Posterior vena cava (tissue), 2 donors: ENCODE measurements around the gene SNX22. TPM values are rescaled to one million over a fixed set of nuclear protein-coding genes. Genes with fewer than 3 reads are reported as not detected.
"Not testable (repeated sequence)": the region's sequence is repeated elsewhere in the genome, so short reads cannot be mapped to it uniquely, and the experiment has no call there.

ENCODE experiments used
- DNase-seq: peaks from one replicate; pipeline ENCODE4 v3.0.0-alpha.2; 2020; ENCODE audit warnings: low spot score
- intact Hi-C, 2 donors: fragments of 100-400 bp; cut with DNase I; formaldehyde crosslinking; loops; one replicate each; pipeline versions ENCODE4 v1.14.1 to v1.14.2; 2022 to 2023
- long read RNA-seq, 2 donors: library from polyadenylated mRNA; unstranded; transcript quantifications; one replicate each; pipeline ENCODE4 v2.0.0, GENCODE V29; 2020 to 2021
- total RNA-seq, 2 donors: library from RNA; stranded (reverse); fragmentation: NEBNext Ultra II Directional; extraction: Animal tissue kit (Norgen Biotek cat#: 25700); gene quantifications; one replicate each; pipeline ENCODE4 v1.2.1, GENCODE V29; 2021
- donor health status: DM: yes; HTN: yes; CAD: no.
- donor health status: DM: yes; HTN: yes; CAD: no.

The SNX22 gene
- under 1 TPM in 1 of 2 donors, not detected in 1; 0.38 TPM for total RNA-seq
- long read RNA-seq, donor 1, result 0 reads
- long read RNA-seq, donor 2, result 0 reads

DNA sequence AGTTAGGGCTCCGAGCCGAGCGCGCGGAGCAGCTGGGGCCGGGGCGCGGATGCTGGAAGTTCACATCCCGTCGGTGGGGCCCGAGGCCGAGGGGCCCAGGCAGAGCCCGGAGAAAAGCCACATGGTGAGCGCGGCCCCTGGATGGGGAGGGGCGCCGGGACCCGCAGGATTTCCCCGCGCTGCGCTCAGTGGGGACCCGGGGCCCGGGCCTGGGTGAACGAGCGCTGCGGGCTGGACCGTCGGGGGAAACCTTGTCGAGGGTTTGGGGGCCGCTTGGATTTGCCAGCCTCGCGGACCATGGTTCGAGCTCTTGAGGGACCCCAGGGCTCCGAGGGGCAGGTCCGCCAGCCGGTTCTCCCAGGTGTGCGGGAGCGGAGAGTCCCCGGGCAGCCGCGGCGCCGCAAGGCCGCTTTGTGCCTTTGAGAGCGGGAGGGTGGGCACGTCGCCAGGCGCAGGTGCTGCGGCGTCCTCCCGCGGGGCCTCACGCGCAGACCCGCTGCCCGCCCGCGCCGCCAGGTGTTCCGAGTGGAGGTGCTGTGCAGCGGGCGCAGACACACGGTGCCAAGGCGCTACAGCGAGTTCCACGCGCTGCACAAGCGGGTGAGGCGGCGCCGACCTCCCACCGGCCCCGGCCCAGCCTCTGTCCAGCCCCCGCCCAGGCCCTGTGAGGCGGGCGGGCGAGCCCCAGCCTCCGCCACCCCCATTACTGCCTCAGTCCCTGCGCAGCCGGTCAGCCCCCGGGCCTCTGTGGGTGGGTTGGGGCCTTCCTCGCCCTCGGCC, at the start of gene SNX22:
TSS of gene SNX22 (plus strand) at position 5 of the 780 bp plus-strand sequence. CDS start at position 50, 45 bp downstream.
- peak; percentile 84 for DNase-seq
- intact Hi-C loops, result no loop called here

DNA sequence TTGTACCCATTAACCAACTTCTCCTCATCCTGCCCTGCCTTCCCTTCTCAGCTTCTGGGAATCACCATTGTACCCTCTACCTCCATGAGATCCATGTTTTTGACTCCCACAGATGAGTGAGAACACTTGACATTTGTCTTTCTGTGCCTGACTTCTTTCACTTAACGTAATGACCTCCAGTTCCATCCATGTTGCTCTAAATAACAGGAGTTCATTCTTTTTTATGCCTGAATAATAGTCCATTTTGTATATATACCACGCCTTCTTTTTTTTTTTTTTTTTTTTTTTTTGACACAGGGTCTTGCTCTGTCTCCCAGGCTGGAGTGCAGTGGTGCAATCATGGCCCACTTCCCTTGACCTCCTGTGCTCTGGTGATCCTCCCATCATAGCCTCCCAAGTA, 49.0 kb upstream of the SNX22 start:
- DNase-seq, result no peak
- intact Hi-C loops, result no loop called here

DNA sequence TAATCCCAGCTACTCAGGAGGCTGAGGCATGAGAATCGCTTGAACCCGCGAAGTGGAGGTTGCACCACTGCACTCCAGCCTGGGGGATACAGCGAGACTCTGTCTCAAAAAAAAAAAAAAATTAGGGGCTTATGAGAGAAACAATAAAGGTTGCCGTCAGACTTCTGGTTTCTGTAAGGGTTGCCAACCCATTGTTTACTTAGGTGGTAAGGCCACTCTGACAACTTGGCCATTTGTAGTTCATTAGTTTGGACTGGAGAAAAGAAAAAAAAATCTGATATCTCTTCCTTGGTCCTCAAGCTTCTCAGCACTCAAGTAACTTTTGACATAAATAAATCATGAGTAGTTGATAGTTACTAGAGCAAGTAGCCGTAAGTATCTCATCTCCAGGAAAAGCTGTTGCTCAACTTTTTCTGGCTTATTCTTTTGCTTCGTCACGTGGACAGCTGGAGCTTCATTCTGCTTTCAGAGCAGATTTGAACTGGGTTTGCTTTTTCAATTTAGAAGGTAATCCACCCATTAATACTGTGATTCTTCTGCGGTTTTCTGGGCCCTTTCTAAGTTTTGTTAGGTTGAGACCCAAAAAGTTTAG, 46.3 kb upstream of the SNX22 start:
- DNase-seq, result no peak

DNA sequence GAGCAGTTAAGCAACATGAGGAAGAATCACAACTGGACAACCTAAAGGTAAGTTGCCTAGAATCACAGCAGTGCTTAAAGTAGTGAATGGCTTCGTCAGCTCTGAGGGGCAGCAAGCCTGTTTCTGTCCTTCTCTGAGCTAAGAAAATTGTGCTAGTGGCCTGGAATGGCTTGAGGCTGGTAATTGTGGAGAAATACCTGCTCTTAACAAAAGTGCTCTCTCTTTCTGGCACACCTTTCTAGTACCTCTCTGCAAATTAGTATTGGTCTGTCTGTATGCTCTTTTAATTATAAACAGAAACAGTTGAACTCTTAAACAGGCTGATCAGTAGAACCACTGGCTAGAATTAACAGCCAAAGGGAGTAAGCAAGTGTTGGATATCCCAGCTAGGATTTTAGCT, 44.2 kb upstream of the SNX22 start:
- intact Hi-C loops, result no loop called here
- DNase-seq, result no peak

More for the DNA sequence above, 46.3 kb upstream of the SNX22 start:
- intact Hi-C loops, result no loop called here

- intact Hi-C loops, DNase-seq: not testable (repeated sequence)
Observed at GRCh38 chr15:64110108-64110701, 41.3 kb upstream of the SNX22 start.

GRCh38 chr15:64110950-64111678, 40.4 kb upstream of the SNX22 start:
- intact Hi-C loops, result no loop called here

GRCh38 chr15:64111679-64112050, 39.9 kb upstream of the SNX22 start:
- intact Hi-C loops, result no loop called here
- no peak for DNase-seq

More at GRCh38 chr15:64110950-64111678, 40.4 kb upstream of the SNX22 start:
- no peak for DNase-seq

DNA sequence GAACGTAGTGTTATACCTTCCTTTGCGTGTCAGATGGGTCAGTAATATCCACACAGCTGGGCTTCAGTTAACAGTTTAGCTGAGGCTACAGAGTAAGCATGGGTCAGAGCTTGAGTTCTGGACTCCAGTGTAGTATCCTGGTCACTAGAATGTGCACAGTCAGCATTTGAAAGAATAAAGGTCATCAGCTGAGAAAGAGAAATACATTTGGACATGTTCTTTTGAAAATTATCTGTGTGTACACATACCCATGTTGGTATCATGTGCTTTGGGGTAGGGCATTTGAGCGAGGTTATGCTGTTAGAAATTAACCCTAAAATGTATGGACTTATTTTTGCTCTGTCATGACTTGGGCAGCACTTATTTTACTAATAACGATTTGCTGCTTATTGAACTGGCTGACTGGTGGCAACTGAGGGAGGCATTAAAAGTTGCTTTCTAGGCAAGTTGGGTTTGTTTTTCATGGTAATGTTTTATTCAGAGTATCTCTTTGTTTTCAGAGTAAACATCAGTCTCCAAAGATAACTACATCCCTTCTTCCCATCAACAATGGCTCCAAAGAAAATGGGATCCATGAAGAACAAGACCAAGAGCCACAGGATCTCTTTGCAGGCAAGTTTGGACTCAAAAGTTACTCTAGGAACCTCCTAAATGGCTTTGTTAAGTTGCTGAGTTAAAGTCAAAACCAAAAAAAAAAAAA, 39.3 kb upstream of the SNX22 start:
- intact Hi-C loops, result no loop called here
- DNase-seq, result no peak

GRCh38 chr15:64112904-64113303, 38.6 kb upstream of the SNX22 start:
- no peak for DNase-seq
- intact Hi-C loops, result no loop called here

GRCh38 chr15:64117759-64118487, 33.6 kb upstream of the SNX22 start:
- intact Hi-C loops, result no loop called here
- DNase-seq, result no peak

DNA sequence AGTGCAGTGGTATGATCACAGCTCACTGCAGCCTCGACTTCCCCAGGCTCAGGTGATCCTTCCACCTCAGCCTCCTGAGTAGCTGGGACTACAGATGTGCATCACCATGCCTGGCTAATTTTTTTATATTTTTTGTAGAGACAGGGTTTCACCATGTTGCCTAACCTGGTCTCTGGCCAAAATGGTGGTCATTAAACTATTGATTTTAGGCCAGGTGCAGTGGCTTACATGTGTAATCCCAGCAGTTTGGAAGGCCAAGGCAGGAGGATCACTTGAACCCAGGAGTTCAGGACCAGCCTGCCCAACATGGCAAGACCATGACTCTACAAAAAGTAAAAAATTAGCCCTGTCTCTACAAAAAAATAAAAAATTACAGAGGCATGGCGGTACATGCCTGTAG, 31.2 kb upstream of the SNX22 start:
- DNase-seq, intact Hi-C loops: not testable (repeated sequence)

DNA sequence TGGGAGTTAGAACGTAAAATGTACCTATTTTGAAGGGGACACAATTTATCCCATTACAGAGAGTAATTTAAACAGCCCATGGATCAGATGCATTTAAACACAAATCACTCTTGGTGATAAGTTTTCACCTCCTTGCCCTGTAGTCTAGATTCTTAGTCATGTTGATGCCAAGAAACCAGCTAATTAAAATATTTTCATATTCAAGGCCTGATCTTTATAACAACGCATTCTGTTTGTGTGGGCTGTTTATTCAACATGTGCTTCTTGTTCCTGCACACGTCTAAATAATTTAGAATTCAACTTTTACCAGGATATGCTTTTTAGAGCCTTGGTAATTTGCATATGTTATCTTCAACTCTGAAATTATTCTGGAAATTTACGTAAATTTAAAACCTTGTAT, 29.9 kb upstream of the SNX22 start:
- DNase-seq, result no peak
- intact Hi-C loops, result no loop called here

DNA sequence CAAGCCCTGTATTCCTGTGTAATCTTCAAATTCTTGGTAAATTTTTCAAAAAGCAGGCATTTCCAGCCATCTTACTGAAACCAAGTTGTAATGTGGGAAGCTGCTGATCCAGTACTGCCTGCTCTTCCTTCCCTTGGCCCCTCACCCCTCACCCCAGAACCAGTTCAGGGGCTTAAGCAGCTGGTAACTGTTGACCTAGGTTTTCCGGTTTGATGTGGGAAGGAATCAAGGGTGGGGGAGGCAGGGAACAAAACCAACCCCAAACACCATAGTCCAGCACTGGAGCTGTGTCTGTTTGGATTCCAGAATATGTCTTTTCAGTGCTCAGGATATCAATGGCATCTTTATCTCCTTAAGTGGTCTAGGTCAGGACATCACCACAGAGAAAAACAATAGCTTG, 29.1 kb upstream of the SNX22 start:
- intact Hi-C loops, result no loop called here
- DNase-seq, result no peak

DNA sequence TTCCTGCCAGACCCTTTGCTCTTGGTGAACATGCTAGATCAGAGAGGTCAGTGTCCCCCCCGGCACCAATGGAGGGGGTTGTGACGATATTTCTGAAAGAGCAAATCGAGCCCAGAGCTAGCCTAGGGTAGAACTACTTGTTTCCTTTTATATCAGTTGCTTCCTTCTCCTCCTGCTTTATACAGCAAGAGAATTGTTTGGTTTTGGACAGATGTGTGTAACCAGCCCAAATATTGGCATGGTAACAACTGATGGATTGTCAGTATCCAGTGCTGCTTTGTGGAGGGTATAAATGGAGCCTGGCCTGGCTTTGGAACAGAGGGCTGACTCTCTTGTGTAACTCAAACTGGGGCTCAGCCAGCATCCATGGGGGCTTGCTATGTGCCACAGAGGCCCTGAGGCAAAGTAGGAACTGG, 28.6 kb upstream of the SNX22 start:
- DNase-seq, result no peak
- intact Hi-C loops, result no loop called here

GRCh38 chr15:64125978-64126377, 25.6 kb upstream of the SNX22 start:
- DNase-seq, result no peak
- intact Hi-C loops, result no loop called here

DNA sequence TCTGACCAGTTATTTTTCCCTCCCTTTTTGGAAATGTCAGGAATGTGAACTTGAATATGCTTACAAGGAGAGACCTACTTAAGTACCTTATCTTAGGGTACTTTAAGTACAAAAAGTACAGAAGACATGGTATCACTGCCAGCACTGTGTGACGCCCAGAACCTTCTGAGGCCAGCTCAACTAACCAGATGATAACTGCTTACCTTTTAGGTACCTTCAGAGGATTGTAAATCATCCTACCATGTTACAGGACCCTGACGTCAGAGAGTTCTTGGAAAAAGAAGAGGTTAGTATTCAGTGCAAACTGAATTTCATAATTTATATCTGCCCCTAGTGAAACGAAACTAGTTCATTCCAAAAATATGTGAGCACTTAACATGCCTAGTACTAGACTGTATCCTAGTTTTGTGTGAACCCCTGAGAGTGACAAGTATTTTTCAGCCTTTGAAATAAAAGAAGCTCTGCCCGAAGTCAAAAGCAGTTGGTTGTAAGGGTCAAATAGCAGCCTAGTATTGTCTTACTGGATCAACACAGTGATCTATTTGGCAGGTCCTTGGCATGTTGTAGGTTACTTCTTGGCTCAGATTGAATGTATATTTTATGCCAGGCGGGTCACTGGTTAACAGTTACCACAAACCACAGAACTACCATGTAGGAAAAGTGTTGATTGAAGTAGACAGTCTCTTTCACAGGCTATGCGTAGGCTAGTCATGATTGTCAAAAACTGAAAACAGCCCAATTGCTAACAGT, 23.8 kb upstream of the SNX22 start:
- no peak for DNase-seq
- intact Hi-C loops, result no loop called here

- no peak for DNase-seq
- intact Hi-C loops, result no loop called here
Observed at GRCh38 chr15:64130159-64130558, 21.4 kb upstream of the SNX22 start.

- no peak for DNase-seq
- intact Hi-C loops, result no loop called here
Observed at GRCh38 chr15:64131547-64131946, 20.0 kb upstream of the SNX22 start.
